Hepatocyte (in vitro differentiated cells): ENCODE data around the gene ACCSL. TPM values are rescaled to one million over a fixed set of nuclear protein-coding genes. Genes with fewer than 3 reads are reported as not detected.

Experiments
- DNase-seq: peaks from one replicate; pipeline ENCODE4 v3.0.0-alpha.2; 2016; ENCODE audit warnings: low spot score
- H2AFZ ChIP-seq: fragments of 200-600 bp; sonication (generic); 2 replicates; pipeline ENCODE4 v1.6.0; 2016; ENCODE audit warnings: antibody characterized with exemption, mild to moderate bottlenecking
- H3K27ac ChIP-seq: fragments of 200-600 bp; sonication (generic); 2 replicates; pipeline ENCODE4 v1.5.1; 2016; ENCODE audit warnings: mild to moderate bottlenecking
- H3K27me3 ChIP-seq: fragments of 200-600 bp; sonication (generic); 2 replicates; pipeline ENCODE4 v1.6.1; 2016
- H3K36me3 ChIP-seq: fragments of 200-600 bp; sonication (generic); replicated peaks from 2 replicates; pipeline ENCODE4 v1.5.1; 2016; ENCODE audit warnings: low read depth; ENCODE audit not compliant: insufficient read depth
- H3K4me1 ChIP-seq: fragments of 200-600 bp; sonication (generic); 2 replicates; pipeline ENCODE4 v1.5.1; 2016; ENCODE audit warnings: mild to moderate bottlenecking, moderate library complexity; ENCODE audit not compliant: insufficient read depth
- H3K4me2 ChIP-seq: fragments of 200-600 bp; sonication (generic); 2 replicates; pipeline ENCODE4 v1.6.0; 2016
- H3K4me3 ChIP-seq: fragments of 200-600 bp; sonication (generic); 2 replicates; pipeline ENCODE4 v1.5.1; 2016; ENCODE audit warnings: mild to moderate bottlenecking
- H3K79me2 ChIP-seq: fragments of 200-600 bp; sonication (generic); 2 replicates; pipeline ENCODE4 v1.6.0; 2017; ENCODE audit warnings: mild to moderate bottlenecking
- H3K9me2 ChIP-seq: fragments of 200-600 bp; sonication (generic); replicated peaks from 2 replicates; pipeline ENCODE4 v1.6.0; 2017; ENCODE audit warnings: mild to moderate bottlenecking; ENCODE audit not compliant: insufficient read depth
- H3K9me3 ChIP-seq: fragments of 200-600 bp; sonication (generic); 2 replicates; pipeline ENCODE4 v1.5.1; 2016; ENCODE audit warnings: low read depth, mild to moderate bottlenecking
- H4K20me1 ChIP-seq: fragments of 200-600 bp; sonication (generic); 2 replicates; pipeline ENCODE4 v1.6.0; 2016; ENCODE audit warnings: mild to moderate bottlenecking; ENCODE audit not compliant: insufficient read depth, poor library complexity, severe bottlenecking
- CTCF ChIP-seq: fragments of 200-600 bp; sonication (generic); IDR thresholded peaks from 2 replicates; pipeline ENCODE4 v1.5.1; 2016; ENCODE audit warnings: antibody characterized with exemption, mild to moderate bottlenecking; ENCODE audit not compliant: poor library complexity
- EZH2 ChIP-seq: fragments of 200-600 bp; sonication (generic); IDR thresholded peaks from 2 replicates; pipeline ENCODE4 v1.6.1; 2016; ENCODE audit warnings: antibody characterized with exemption, mild to moderate bottlenecking, borderline replicate concordance
- EZH2phosphoT487 ChIP-seq: fragments of 200-600 bp; sonication (generic); IDR thresholded peaks from one replicate; pipeline ENCODE4 v1.6.1; 2018; ENCODE audit warnings: antibody characterized with exemption, mild to moderate bottlenecking, low read depth, moderate library complexity; ENCODE audit not compliant: unreplicated experiment, severe bottlenecking
- WGBS: methylation state at CpG from one replicate; pipeline ENCODE4 v1.1.6; 2016; ENCODE audit warnings: low lambda C conversion rate; ENCODE audit errors: missing lambda C conversion rate; 5-methylcytosine and 5-hydroxymethylcytosine counted together
- polyA plus RNA-seq: library from polyadenylated mRNA; unstranded; fragments of >200 nt; fragmentation: Nextera tagmentation; extraction: Ambion mirVana; gene quantifications from 2 replicates; pipeline ENCODE4 v1.2.1, GENCODE V29; 2016
- total RNA-seq: library from RNA; depleted of rRNA; stranded (reverse); fragments of >200 nt; gene quantifications from 2 replicates; pipeline ENCODE4 v1.2.3, GENCODE V29; 2014

ACCSL gene
- total and polyA plus RNA-seq, 2 experiments from 2014 or later = not detected

- DNase-seq = no peak
- H4K20me1 ChIP-seq = no peaks in the 10 kb centered on the region
- TF ChIP-seq EZH2phosphoT487 = no peak
- no peak for TF ChIP-seq CTCF
- no peak for TF ChIP-seq EZH2
Measured at GRCh38 chr11:44080951-44081350, 33.2 kb downstream of the ACCSL start.

GRCh38 chr11:44082645-44083044, 34.9 kb downstream of the ACCSL start:
- no peak overlapping the region for H2AFZ ChIP-seq
- no peaks in the 10 kb centered on the region for H3K27me3 ChIP-seq
- WGBS = 91% methylated on average over 4 of the region's 4 CpGs
- H3K9me3 ChIP-seq = no peaks in the 10 kb centered on the region
- no peaks in the 10 kb centered on the region for H3K9me2 ChIP-seq
- H3K36me3 ChIP-seq = no peaks in the 10 kb centered on the region
- no peak for DNase-seq
- H4K20me1 ChIP-seq = no peaks in the 10 kb centered on the region
- TF ChIP-seq EZH2phosphoT487 (no peak), EZH2 (no peak), CTCF (no peak)
- no peak overlapping the region for H3K4me3 ChIP-seq
- H3K27ac ChIP-seq = no peak overlapping the region
- no peaks in the 10 kb centered on the region for H3K79me2 ChIP-seq
- H3K4me2 ChIP-seq = no peak overlapping the region
- no peaks in the 10 kb centered on the region for H3K4me1 ChIP-seq

More at GRCh38 chr11:44080951-44081350, 33.2 kb downstream of the ACCSL start:
- Histone ChIP-seq H3K27me3 (no peaks in the 10 kb centered on the region), H3K27ac (no peak overlapping the region), H3K9me2 (no peaks in the 10 kb centered on the region), H3K4me1 (no peaks in the 10 kb centered on the region), H3K4me2 (no peak overlapping the region), H3K4me3 (no peak overlapping the region), H3K79me2 (no peaks in the 10 kb centered on the region), H3K9me3 (no peaks in the 10 kb centered on the region), H3K36me3 (no peaks in the 10 kb centered on the region), H2AFZ (no peak overlapping the region)
- 99% methylated on average over 9 of the region's 9 CpGs for WGBS

- Histone ChIP-seq H3K9me3 (no peaks in the 10 kb centered on the region), H2AFZ (no peak overlapping the region), H4K20me1 (no peaks in the 10 kb centered on the region), H3K9me2 (no peaks in the 10 kb centered on the region), H3K27me3 (no peaks in the 10 kb centered on the region), H3K27ac (no peak overlapping the region), H3K36me3 (no peaks in the 10 kb centered on the region), H3K4me1 (no peaks in the 10 kb centered on the region), H3K4me3 (no peak overlapping the region), H3K79me2 (no peaks in the 10 kb centered on the region), H3K4me2 (no peak overlapping the region)
- WGBS = 93% methylated on average over 10 of the region's 10 CpGs
- no peak for DNase-seq
- no peak for TF ChIP-seq EZH2phosphoT487
- TF ChIP-seq CTCF = no peak
- no peak for TF ChIP-seq EZH2
Measured at GRCh38 chr11:44083433-44083832, 35.7 kb downstream of the ACCSL start.

- TF ChIP-seq EZH2 (no peak), EZH2phosphoT487 (no peak), CTCF (no peak)
- Histone ChIP-seq H3K4me1 (no peaks in the 10 kb centered on the region), H3K9me3 (no peaks in the 10 kb centered on the region), H3K79me2 (no peaks in the 10 kb centered on the region), H3K4me2 (no peak overlapping the region), H3K4me3 (no peak overlapping the region), H3K27ac (no peak overlapping the region), H3K36me3 (no peaks in the 10 kb centered on the region), H2AFZ (no peak overlapping the region), H3K9me2 (no peaks in the 10 kb centered on the region), H3K27me3 (no peaks in the 10 kb centered on the region), H4K20me1 (no peaks in the 10 kb centered on the region)
- 75% methylated on average over 5 of the region's 5 CpGs for WGBS
- no peak for DNase-seq
Measured at GRCh38 chr11:44083906-44084305, 36.1 kb downstream of the ACCSL start.
